K562 (cell line): ENCODE results near the gene COL16A1. TPM values are rescaled to one million over a fixed set of nuclear protein-coding genes. Genes with fewer than 3 reads are reported as not detected.

Experiments
- ATAC-seq: fragments of 200-7000 bp; cut with Tn5 transposase; 3 replicates; pipeline ENCODE4 v1.9.1; 2020; ENCODE audit warnings: moderate library complexity
- BruUV-seq: library from RNA; stranded (reverse); fragments of 400-500 nt; replicated peaks from 2 replicates; lab custom pipeline; 2021; lab: Mats Ljungman, UMichigan
- CTCF ChIA-PET: fragments of 300-600 bp; formaldehyde crosslinking; extraction: SDS; loops from one replicate; lab custom pipeline; 2021; ENCODE audit warnings: low intra/inter-chr PET ratio; lab: Yijun Ruan, JAX
- POLR2A ChIA-PET: fragments of 300-600, 350-650 bp; sonication (Branson Sonifier 250); formaldehyde crosslinking; extraction: SDS; loops from one replicate; lab custom pipeline; 2021; ENCODE audit warnings: antibody characterized with exemption, inconsistent platforms; lab: Yijun Ruan, JAX
- DNase-seq, 4 experiments: peaks; one replicate each; pipeline versions ENCODE4 v3.0.0 to v3.0.0-alpha.2; 2011 to 2018; ENCODE audit warnings: low spot score in 3 of 4, mixed read lengths in 3 of 4; ENCODE audit errors: extremely low read depth in 1 of 4
- FAIRE-seq: peaks from 2 replicates; lab custom pipeline; 2011; peaks lifted over from hg19 to GRCh38; lab: Jason Lieb, UNC
- H2AFZ ChIP-seq: 2 replicates; pipeline ENCODE4 v1.6.0; 2011; ENCODE audit warnings: low read depth, low read length, control low read depth, inconsistent platforms
- H3K27ac ChIP-seq: fragments of 200-600 bp; 3 replicates; pipeline ENCODE4 v1.8.0; 2011; ENCODE audit warnings: low read depth, mild to moderate bottlenecking, control low read depth, inconsistent platforms, low read length, moderate library complexity, mixed read lengths; ENCODE audit errors: extremely low read depth
- H3K27me3 ChIP-seq, 2 experiments: fragments of 300-600 bp in 1 of 2; 2 replicates in 1 of 2; 3 replicates in 1 of 2; pipeline versions ENCODE4 v1.6.0 to v1.8.0; 2011; ENCODE audit warnings: inconsistent platforms in 2 of 2, low read length in 2 of 2, mild to moderate bottlenecking in 1 of 2, mixed read lengths in 1 of 2, moderate library complexity in 1 of 2; ENCODE audit not compliant: control insufficient read depth in 2 of 2, insufficient read depth in 2 of 2
- H3K36me3 ChIP-seq: fragments of 300-600 bp; 3 replicates; pipeline ENCODE4 v1.8.0; 2011; ENCODE audit warnings: mild to moderate bottlenecking, low read length, inconsistent platforms; ENCODE audit not compliant: control insufficient read depth, insufficient read depth
- H3K4me1 ChIP-seq, 2 experiments: fragments of 200-600 bp in 1 of 2; replicated peaks in 1 of 2; 2 replicates in 1 of 2; 3 replicates in 1 of 2; pipeline versions ENCODE4 v1.5.1 to v1.8.0; 2011; ENCODE audit warnings: inconsistent platforms in 2 of 2, low read length in 2 of 2, mild to moderate bottlenecking in 1 of 2, mixed read lengths in 1 of 2, moderate library complexity in 1 of 2; ENCODE audit not compliant: control insufficient read depth in 2 of 2, insufficient read depth in 2 of 2
- H3K4me2 ChIP-seq: 2 replicates; pipeline ENCODE4 v1.6.1; 2011; ENCODE audit warnings: low read length, control low read depth, inconsistent platforms, mixed read lengths; ENCODE audit not compliant: insufficient read depth
- H3K4me3 ChIP-seq: fragments of 200-600 bp; sonication (generic), shearing (Covaris generic); 2 replicates; pipeline ENCODE4 v1.5.1; 2016; ENCODE audit warnings: control low read depth, inconsistent platforms
- H3K79me2 ChIP-seq: fragments of 200-600 bp; 3 replicates; pipeline ENCODE4 v1.8.0; 2011; ENCODE audit warnings: low read length, inconsistent platforms; ENCODE audit not compliant: control insufficient read depth, insufficient read depth
- H3K9ac ChIP-seq, 2 experiments: 2 replicates each; pipeline versions ENCODE4 v1.6.0 to v1.6.1; 2011; ENCODE audit warnings: low read depth in 2 of 2, low read length in 2 of 2, control low read depth in 1 of 2, inconsistent platforms in 1 of 2, mild to moderate bottlenecking in 1 of 2, mixed read lengths in 1 of 2; ENCODE audit not compliant: insufficient read depth in 1 of 2
- H3K9me1 ChIP-seq: one replicate; pipeline ENCODE4 v1.6.0; 2011; ENCODE audit warnings: inconsistent platforms, mild to moderate bottlenecking, low read length, moderate library complexity; ENCODE audit not compliant: control insufficient read depth, insufficient read depth
- H3K9me3 ChIP-seq: replicated peaks from 2 replicates; pipeline ENCODE4 v1.5.1; 2011; ENCODE audit warnings: low read depth, low read length, inconsistent platforms; ENCODE audit not compliant: control insufficient read depth, insufficient read depth
- H4K20me1 ChIP-seq: replicated peaks from 2 replicates; pipeline ENCODE4 v1.6.1; 2011; ENCODE audit warnings: low read length, inconsistent platforms, mixed read lengths; ENCODE audit not compliant: control insufficient read depth, insufficient read depth
- NR1H2 ChIP-seq: sonication (generic); formaldehyde crosslinking; IDR thresholded peaks from 2 replicates; pipeline ENCODE4 v1.4.0; 2020; ENCODE audit warnings: mild to moderate bottlenecking, missing genetic modification reagents
- NR3C1 ChIP-seq: sonication (generic); formaldehyde crosslinking; IDR thresholded peaks from 2 replicates; pipeline ENCODE4 v1.8.1; 2022; ENCODE audit warnings: missing genetic modification reagents
- TCFL5 ChIP-seq: fragments of 250-450 bp; sonication (Bioruptor Pico); conservative IDR thresholded peaks from 2 replicates; pipeline ENCODE4 v1.6.1; 2021; ENCODE audit warnings: mild to moderate bottlenecking, moderate library complexity, matching md5 sums
- TEAD1 ChIP-seq, 2 experiments: fragments of 450-650 bp in 1 of 2; sonication (generic) in 1 of 2; formaldehyde crosslinking; IDR thresholded peaks; 2 replicates each; pipeline versions ENCODE4 v1.4.0 to v1.8.0; 2020 to 2022; ENCODE audit warnings: mild to moderate bottlenecking in 2 of 2, missing genetic modification reagents in 1 of 2
- ZNF175 ChIP-seq: fragments of 200-800 bp; sonication (Bioruptor generic); IDR thresholded peaks from 2 replicates; pipeline ENCODE4 v1.6.1; 2016; ENCODE audit warnings: low read depth, mild to moderate bottlenecking, missing genetic modification characterization, missing compliant biosample characterization
- WGBS: fragments of 100-300 bp; shearing (Covaris generic); methylation state at CpG from one replicate; pipeline ENCODE4 v1.1.6; 2016; ENCODE audit warnings: low coverage, mixed read lengths; ENCODE audit not compliant: insufficient coverage; ENCODE audit errors: missing lambda C conversion rate; 5-methylcytosine and 5-hydroxymethylcytosine counted together
- in situ Hi-C: fragments of 300-500 bp; cut with MboI; formaldehyde crosslinking; loops from 4 replicates; pipeline ENCODE4 v1.15.0; 2018; ENCODE audit warnings: inconsistent platforms, mixed read lengths
- intact Hi-C: fragments of 100-400 bp; cut with micrococcal nuclease; formaldehyde crosslinking; loops from 2 replicates; pipeline ENCODE4 v1.14.2; 2022
- polyA plus RNA-seq, 8 experiments: library from polyadenylated mRNA; depleted of rRNA in 4 of 8; stranded (reverse) in 5 of 8; unstranded in 3 of 8; fragments of >200 nt; fragmentation: Nextera tagmentation in 2 of 8; fragmentation: Illumina TruSeq in 1 of 8; extraction: Ambion mirVana in 2 of 8; extraction: Trizol in 1 of 8; gene quantifications; 2 replicates each; pipeline versions ENCODE4 v1.2.1 to v1.2.3, GENCODE V29; 2011 to 2014; ENCODE audit warnings: inconsistent platforms in 1 of 8, missing spikeins in 1 of 8
- total RNA-seq, 7 experiments: library from RNA; depleted of rRNA in 6 of 7; stranded (reverse); fragments of >200 nt in 6 of 7; fragmentation: Illumina TruSeq in 2 of 7; extraction: Trizol in 2 of 7; gene quantifications; 2 replicates each; pipeline versions ENCODE4 v1.2.1 to v1.2.3, GENCODE V29; 2011 to 2021; ENCODE audit warnings: low replicate concordance in 1 of 7
- TF ChIP-seq, protein P1 (sequence below): sonication (generic); formaldehyde crosslinking; IDR thresholded peaks from 2 replicates; pipeline ENCODE4 v1.8.0; 2022; ENCODE audit warnings: mild to moderate bottlenecking, missing genetic modification reagents
- TF ChIP-seq, protein P2 (sequence below), 3 experiments: IDR thresholded peaks in 2 of 3; conservative IDR thresholded peaks in 1 of 3; 2 replicates each; pipeline ENCODE4 v1.5.1; 2011 to 2012; ENCODE audit warnings: low read length in 3 of 3, mild to moderate bottlenecking in 3 of 3, control low read depth in 2 of 3, improper control_type of control experiment in 1 of 3, inconsistent platforms in 1 of 3, low read depth in 1 of 3, mixed read lengths in 1 of 3, moderate library complexity in 1 of 3; ENCODE audit not compliant: insufficient read depth in 2 of 3

Gene COL16A1
- total and polyA plus RNA-seq, 9 of the 15 experiments (the other 6 are each of a cell fraction or from before 2014, with no cell fraction given) = 0.11 to 0.60 (median 0.11) TPM; not detected in 6

DNA sequence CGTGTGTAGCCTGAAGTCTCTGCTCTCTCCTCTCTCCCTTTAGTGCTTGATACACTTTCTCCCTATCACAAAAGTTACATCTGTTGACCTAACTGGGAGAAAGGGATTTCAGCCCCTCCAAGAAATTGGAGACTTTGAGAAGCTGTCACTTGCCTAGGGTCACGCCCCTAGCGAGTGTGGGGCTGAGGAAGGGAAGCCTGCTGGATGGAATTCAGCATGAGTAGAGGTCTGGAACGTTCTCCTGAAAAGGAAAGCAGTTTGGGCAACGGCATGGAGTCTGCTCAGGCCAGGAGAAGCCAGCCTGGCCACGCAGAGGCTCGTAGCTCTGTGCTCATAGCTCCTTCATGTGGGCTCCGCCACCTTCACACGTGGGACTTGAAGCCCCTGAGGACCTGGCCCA, 22.4 kb downstream of the COL16A1 start:
- H4K20me1 ChIP-seq = peaks cover 21% of the 10 kb centered on the region
- no peak overlapping the region for H3K4me2 ChIP-seq
- DNase-seq = no peak
- intact Hi-C loops = no loop called here
- CTCF ChIA-PET = no interaction called here
- no peak for ATAC-seq
- H3K9me3 ChIP-seq = no peaks in the 10 kb centered on the region
- POLR2A ChIA-PET = interaction anchor here (0.9 to 1.0 kb wide), 2 partner anchors 9 to 283 kb away, joined by 3 to 4 read pairs; no protein-coding TSS in a partner anchor
- peaks cover 0 to 9% of the 10 kb centered on the region in 2 experiments; a peak in 1 of 5 replicates for H3K4me1 ChIP-seq
- H3K27me3 ChIP-seq = peaks cover 66 to 95% of the 10 kb centered on the region in 2 experiments
- in situ Hi-C loops = no loop called here
- 0 out of 4 replicates have a peak, but pooled peaks of 1 of the 2 experiments have one; percentile 41 for TF ChIP-seq TEAD1 (CRISPR knock-in tag; IDR thresholded peaks at IDR 0.05)
- no peak for TF ChIP-seq NR3C1 (CRISPR knock-in tag)
- no peak overlapping the region for H3K27ac ChIP-seq
- 0 out of 4 replicates have a peak overlapping the region, but pooled peaks of 1 of the 2 experiments have one; percentile 21 for H3K9ac ChIP-seq
- no peaks in the 10 kb centered on the region for H3K9me1 ChIP-seq
- 0% methylated on average over 9 of the region's 9 CpGs for WGBS
- no peak overlapping the region for H2AFZ ChIP-seq
- no peaks in the 10 kb centered on the region for H3K79me2 ChIP-seq
- FAIRE-seq = peak; percentile 32
- no peak overlapping the region for H3K4me3 ChIP-seq
- no peaks in the 10 kb centered on the region for H3K36me3 ChIP-seq
- BruUV-seq = no TSS peak

DNA sequence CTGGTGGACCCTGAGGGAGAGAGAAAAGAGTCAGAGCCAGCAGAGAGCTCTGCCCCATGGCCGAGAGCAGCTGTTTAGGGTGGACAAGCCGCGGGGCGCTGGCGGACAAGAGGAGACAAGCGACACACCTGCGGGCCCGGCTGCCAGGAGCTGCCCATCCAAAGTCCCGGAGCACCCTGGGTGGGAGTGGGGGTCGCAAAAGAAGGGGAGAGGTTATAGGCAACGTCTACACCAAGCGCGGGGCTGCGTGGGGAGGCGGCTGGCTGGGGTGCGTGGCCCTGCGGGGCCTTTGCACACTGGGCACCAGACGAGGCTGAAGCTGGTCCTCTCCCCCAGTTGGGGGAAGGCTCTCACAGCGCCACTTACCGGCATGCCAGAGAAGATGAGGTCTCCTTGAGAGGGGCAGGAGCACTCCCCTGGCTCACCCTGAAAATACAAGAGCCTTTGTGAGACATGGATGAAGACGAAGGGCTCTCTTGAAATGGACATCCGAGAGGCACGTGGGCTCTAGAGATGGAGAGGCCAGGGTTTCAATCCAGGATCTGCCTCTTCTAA, 24.1 kb downstream of the COL16A1 start:
- 1% methylated on average over 23 of the region's 23 CpGs for WGBS
- Histone ChIP-seq H3K27ac (no peak overlapping the region), H3K9ac (no peak overlapping the region), H2AFZ (no peak overlapping the region), H3K4me1 (peaks cover 0 to 9% of the 10 kb centered on the region in 2 experiments; a peak in 1 of 5 replicates), H3K27me3 (peaks cover 60 to 95% of the 10 kb centered on the region in 2 experiments), H3K4me3 (no peak overlapping the region), H3K9me3 (no peaks in the 10 kb centered on the region), H3K9me1 (no peaks in the 10 kb centered on the region), H3K4me2 (no peak overlapping the region), H4K20me1 (peaks cover 14% of the 10 kb centered on the region), H3K36me3 (no peaks in the 10 kb centered on the region), H3K79me2 (no peaks in the 10 kb centered on the region)
- no TSS peak for BruUV-seq
- ATAC-seq = peak; percentile 43; the same call in 2 of the 3 replicates
- CTCF ChIA-PET = no interaction called here
- POLR2A ChIA-PET = interaction anchor here (0.6 to 1.6 kb wide), 4 partner anchors 11 to 25 kb away, joined by 4 to 7 read pairs (median 4); no protein-coding TSS in a partner anchor
- no peak for DNase-seq
- intact Hi-C loops = no loop called here
- no peak for FAIRE-seq
- in situ Hi-C loops = no loop called here
- no peak for TF ChIP-seq TCFL5 (CRISPR knock-in tag)
- no peak for TF ChIP-seq NR1H2 (CRISPR knock-in tag)
- TF ChIP-seq, protein P1, sequence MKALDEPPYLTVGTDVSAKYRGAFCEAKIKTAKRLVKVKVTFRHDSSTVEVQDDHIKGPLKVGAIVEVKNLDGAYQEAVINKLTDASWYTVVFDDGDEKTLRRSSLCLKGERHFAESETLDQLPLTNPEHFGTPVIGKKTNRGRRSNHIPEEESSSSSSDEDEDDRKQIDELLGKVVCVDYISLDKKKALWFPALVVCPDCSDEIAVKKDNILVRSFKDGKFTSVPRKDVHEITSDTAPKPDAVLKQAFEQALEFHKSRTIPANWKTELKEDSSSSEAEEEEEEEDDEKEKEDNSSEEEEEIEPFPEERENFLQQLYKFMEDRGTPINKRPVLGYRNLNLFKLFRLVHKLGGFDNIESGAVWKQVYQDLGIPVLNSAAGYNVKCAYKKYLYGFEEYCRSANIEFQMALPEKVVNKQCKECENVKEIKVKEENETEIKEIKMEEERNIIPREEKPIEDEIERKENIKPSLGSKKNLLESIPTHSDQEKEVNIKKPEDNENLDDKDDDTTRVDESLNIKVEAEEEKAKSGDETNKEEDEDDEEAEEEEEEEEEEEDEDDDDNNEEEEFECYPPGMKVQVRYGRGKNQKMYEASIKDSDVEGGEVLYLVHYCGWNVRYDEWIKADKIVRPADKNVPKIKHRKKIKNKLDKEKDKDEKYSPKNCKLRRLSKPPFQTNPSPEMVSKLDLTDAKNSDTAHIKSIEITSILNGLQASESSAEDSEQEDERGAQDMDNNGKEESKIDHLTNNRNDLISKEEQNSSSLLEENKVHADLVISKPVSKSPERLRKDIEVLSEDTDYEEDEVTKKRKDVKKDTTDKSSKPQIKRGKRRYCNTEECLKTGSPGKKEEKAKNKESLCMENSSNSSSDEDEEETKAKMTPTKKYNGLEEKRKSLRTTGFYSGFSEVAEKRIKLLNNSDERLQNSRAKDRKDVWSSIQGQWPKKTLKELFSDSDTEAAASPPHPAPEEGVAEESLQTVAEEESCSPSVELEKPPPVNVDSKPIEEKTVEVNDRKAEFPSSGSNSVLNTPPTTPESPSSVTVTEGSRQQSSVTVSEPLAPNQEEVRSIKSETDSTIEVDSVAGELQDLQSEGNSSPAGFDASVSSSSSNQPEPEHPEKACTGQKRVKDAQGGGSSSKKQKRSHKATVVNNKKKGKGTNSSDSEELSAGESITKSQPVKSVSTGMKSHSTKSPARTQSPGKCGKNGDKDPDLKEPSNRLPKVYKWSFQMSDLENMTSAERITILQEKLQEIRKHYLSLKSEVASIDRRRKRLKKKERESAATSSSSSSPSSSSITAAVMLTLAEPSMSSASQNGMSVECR (CRISPR knock-in tag) = no peak
- TF ChIP-seq, protein P2, sequence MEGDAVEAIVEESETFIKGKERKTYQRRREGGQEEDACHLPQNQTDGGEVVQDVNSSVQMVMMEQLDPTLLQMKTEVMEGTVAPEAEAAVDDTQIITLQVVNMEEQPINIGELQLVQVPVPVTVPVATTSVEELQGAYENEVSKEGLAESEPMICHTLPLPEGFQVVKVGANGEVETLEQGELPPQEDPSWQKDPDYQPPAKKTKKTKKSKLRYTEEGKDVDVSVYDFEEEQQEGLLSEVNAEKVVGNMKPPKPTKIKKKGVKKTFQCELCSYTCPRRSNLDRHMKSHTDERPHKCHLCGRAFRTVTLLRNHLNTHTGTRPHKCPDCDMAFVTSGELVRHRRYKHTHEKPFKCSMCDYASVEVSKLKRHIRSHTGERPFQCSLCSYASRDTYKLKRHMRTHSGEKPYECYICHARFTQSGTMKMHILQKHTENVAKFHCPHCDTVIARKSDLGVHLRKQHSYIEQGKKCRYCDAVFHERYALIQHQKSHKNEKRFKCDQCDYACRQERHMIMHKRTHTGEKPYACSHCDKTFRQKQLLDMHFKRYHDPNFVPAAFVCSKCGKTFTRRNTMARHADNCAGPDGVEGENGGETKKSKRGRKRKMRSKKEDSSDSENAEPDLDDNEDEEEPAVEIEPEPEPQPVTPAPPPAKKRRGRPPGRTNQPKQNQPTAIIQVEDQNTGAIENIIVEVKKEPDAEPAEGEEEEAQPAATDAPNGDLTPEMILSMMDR (IDR thresholded peaks at IDR 0.05 in 2 of 3, conservative IDR thresholded peaks at IDR 0.05 in 1 of 3; ENCODE audit: insufficient read depth in 2 of 3, low read depth in 1 of 3, low read length in 3 of 3) = peak in 2 of 3 experiments; percentile 35 to 38; a peak in 3 of 6 replicates
- no peak for TF ChIP-seq ZNF175 (CRISPR knock-in tag)
